Measurements from ENCODE around the gene AFG3L2.
"Not testable (repeated sequence)": the region's sequence is repeated elsewhere in the genome, so short reads cannot be mapped to it uniquely, and the experiment has no call there.

The AFG3L2 gene

DNA sequence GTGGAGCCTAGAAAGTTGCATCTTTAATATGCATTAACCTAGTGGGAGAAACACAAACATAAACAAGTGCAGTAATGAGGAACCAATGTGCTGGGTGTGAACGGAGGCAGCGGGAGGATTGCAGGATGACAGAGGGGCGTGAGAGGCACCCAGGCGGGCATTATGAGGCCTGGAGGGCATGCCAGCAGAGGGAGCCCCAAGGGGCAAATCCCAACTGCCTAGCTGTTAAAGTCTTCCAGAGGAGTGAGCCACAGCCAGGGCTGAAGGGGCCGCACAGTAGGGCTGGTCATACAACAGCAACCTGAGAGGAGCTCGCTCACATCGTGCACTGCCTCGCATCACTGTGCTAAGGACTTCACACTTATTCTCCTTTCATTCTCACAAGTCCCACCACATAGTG is 17.4 kb upstream of the AFG3L2 start:
- no peak for DNase-seq

GRCh38 chr18:12393998-12394397 is 17.0 kb upstream of the AFG3L2 start:
- DNase-seq: no peak

GRCh38 chr18:12393510-12393909 is 16.5 kb upstream of the AFG3L2 start:
- no peak for DNase-seq

DNA sequence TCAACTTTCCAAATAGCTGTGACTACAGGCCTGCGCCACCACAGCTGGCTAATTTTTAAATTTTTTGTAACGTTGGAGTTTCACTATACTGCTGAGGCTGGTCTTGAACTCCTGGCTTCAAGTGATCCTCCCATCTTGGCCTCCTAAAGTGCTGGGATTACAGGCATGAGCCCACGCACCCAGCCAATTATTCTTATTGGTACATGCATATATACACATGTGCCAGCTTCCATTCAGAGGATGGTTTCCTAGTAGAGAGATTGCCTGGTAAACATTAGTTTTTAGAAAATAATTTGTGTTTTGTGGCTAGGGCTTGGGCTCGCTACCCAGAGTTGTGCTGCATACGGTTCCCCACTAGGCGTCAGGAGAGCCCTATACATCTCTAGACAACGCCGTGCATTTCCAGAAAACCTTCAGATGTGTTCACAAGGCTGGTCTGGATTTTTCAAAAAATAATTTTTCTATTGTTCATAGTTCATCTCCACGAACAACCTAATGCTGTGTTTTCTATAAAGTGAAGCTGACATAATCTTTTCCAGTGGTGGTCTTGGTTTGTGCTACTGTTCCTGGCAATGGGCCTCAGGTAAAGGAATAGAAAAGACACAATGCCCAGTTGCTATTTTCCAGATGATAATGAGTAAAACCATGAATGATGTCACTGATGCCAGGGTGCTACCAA is 14.6 kb upstream of the AFG3L2 start:
- DNase-seq: no peak

GRCh38 chr18:12388442-12388841 is 11.4 kb upstream of the AFG3L2 start:
- no peak for DNase-seq

GRCh38 chr18:12384261-12384660 is 7.2 kb upstream of the AFG3L2 start:
- no peak for DNase-seq

- DNase-seq: not testable (repeated sequence)
These were observed 6.7 kb upstream of the AFG3L2 start for GRCh38 chr18:12383759-12384158.

DNA sequence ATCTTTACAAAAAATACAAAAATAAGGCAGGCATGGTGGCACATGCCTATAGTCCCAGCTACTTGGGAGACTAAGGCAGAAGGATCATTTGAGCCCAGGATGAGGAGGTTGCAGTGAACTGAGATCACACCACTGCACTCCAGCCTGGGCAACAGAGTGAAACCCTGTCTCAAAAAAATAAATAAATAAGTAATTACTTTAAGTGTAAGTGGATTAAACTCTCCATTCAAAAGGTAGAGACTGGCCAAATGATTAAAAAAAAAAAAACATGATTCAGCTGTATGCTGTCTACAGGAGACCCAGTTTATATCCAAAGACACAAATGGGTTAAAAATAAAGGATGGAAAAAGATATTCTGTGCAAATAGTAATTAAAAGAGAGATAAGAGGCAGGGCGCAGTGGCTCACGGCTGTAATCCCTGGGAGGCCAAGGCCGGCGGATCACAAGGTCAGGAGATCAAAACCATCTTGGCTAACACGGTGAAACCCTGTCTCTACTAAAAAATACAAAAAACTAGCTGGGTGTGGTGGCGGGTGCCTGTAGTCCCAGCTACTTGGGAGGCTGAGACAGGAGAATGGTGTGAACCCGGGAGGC is 5.3 kb upstream of the AFG3L2 start:
- not testable (repeated sequence) for DNase-seq

GRCh38 chr18:12378198-12378558 is 1.2 kb upstream of the AFG3L2 start:
- not testable (repeated sequence) for DNase-seq

GRCh38 chr18:12377556-12378197 is 650 bp upstream of the AFG3L2 start:
- DNase-seq: peak; percentile 92

- DNase-seq: no peak
These were observed 833 bp downstream of the AFG3L2 start for GRCh38 chr18:12376034-12376753.

DNA sequence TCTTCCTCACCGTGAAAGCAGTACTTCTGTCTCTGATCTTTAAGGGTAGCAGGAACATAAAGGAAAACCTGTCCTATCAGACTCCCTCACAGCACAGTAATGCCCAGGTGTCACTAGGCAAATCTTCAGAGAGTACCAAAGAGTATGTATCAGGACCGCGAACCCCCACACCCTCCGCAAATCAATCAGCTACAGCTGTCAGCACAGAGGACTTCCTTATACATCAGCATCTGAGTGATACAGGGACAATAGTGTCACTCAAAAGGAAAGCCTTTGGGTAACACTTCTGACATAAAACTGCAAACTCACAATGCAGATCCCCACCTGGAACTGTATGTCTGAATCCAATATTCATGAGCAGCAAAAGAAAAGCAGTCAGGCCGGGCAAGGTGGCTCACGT is 2.6 kb downstream of the AFG3L2 start:
- no peak for DNase-seq

DNA sequence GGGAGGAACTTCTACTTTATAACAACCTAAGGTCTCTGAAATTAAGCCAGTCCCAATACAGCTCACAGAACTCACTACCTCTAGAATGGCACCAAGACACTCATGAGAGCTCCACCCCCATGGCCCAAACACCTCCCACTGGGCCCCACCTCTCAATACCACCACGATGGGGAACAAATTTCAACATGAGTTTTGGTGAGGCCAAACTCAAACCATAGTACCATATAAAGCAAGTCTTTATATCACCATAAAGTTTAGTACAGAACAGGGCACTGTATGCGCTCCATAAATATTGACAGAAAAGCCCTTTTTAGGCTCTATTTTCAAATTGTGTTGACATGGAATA is 3.3 kb downstream of the AFG3L2 start:
- no peak for DNase-seq

DNA sequence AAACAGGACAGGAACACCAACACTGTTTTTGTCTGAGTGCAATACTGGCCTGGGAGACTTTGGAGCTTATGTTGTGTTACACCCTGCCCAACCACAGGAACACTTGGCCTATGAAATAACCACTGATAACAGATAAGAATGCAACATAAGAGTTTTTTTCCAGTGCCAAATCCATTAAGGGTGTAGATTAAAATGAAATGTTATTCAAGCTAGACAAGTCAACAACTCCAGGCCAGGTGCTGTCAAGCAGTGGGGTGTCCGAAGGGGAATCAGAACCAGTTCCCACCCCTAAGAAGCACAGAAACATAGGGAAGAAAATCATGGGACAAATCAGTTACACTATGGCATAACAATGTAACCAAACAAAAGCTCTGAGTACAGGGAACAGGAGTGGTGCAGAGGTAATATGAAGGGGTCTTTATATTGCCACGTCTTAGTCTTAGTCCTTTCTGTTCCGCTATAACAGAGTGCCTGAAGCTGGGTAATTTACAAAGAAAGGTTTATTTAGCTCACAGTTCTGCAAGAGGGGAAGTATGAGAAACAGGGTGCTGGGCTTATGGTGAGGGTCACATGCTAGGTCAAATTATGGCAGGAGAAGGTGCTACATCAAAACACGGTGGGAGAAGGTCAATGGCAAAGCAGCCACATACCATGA is 3.8 kb downstream of the AFG3L2 start:
- no peak for DNase-seq

GRCh38 chr18:12372406-12372805 is 4.6 kb downstream of the AFG3L2 start:
- DNase-seq: no peak

DNA sequence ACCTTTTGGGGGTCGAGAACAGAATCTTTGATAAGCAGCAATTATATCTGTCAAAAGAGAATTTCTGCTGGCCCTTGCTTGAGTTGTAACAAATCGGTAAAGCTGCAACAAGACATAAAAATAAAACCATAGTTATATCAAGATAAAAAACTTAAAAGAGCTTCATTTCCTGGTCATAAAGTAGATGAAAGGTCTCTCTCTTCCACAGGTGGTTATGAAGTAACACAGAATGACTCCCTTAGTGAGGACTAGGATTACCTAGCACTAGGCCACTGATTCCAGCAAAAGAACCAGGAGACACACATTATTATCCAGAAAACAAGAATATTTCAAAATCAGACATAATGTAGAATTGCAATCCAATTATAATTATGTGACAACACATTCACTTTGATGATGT is 5.4 kb downstream of the AFG3L2 start:
- no peak for DNase-seq

DNA sequence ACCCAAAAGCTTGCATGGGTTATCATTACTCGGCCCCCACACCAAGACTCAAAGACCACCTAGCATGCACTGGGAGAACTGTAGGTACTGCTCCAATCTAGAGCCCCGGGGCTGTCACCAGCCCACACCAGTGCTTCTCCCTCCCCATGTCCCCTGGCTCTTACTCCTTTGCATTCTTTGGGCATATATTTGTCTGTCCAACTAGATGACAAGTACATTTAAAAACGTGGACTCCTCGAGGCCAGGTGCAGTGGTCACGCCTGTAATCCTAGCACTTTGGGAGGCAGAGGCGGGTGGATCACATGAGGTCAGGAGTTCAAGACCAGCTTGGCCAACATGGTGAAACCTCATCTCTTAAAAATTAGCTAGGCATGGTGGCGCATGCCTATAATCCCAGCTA is 7.8 kb downstream of the AFG3L2 start:
- DNase-seq: no peak

DNA sequence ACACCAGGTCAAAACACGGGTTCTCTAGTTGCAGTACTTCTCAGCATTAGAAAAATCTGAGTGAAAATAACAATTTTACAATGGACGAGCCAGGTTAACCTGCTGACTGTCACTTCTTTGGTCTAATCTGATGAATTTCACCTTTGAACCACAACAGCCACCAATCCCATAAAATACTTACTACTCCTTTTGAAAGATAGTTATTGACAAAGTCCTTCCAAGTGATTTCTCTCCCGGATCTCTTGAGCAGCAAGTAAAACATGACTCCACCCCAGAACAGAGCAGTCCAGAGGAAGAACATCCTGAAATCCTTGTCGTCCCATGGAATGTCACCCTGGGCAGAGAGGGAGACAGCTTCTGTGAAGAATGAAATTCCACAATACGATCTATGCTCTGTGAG is 10.2 kb downstream of the AFG3L2 start:
- DNase-seq: no peak

- DNase-seq: no peak
These were observed 10.6 kb downstream of the AFG3L2 start for GRCh38 chr18:12366379-12366778.

- no peak for DNase-seq
These were observed 14.4 kb downstream of the AFG3L2 start for GRCh38 chr18:12362473-12363174.

GRCh38 chr18:12361770-12362378 is 15.2 kb downstream of the AFG3L2 start:
- DNase-seq: no peak

GRCh38 chr18:12359515-12359927 is 17.5 kb downstream of the AFG3L2 start:
- DNase-seq: no peak

Data from NCI-H1436 treated with DMSO at 0.1 percent for 48 hours (cell line).